K562 (cell line): Measurements from ENCODE around the gene FKBP9. TPM values are rescaled to one million over a fixed set of nuclear protein-coding genes. Genes with fewer than 3 reads are reported as not detected.

Source experiments
- CREB1 ChIP-seq, 2 experiments: sonication (generic) in 1 of 2; formaldehyde crosslinking in 1 of 2; IDR thresholded peaks; 2 replicates each; pipeline versions ENCODE4 v1.6.1 to v1.8.0; 2012 to 2022; ENCODE audit warnings: inconsistent platforms in 1 of 2, mild to moderate bottlenecking in 1 of 2, missing genetic modification reagents in 1 of 2, moderate library complexity in 1 of 2
- DPF2 ChIP-seq: fragments of 450-650 bp; IDR thresholded peaks from 2 replicates; pipeline ENCODE4 v1.6.1; 2016
- EHMT2 ChIP-seq: fragments of 450-650 bp; IDR thresholded peaks from 2 replicates; pipeline ENCODE4 v1.6.1; 2018; ENCODE audit warnings: antibody characterized with exemption
- ETS1 ChIP-seq: conservative IDR thresholded peaks from 2 replicates; pipeline ENCODE4 v1.6.1; 2011; ENCODE audit warnings: low read depth, mild to moderate bottlenecking, low read length; ENCODE audit not compliant: control insufficient read depth
- FUS ChIP-seq: fragments of 200-400 bp; formaldehyde crosslinking; optimal IDR thresholded peaks from 2 replicates; pipeline ENCODE3; 2017; ENCODE audit warnings: low read depth, low read length
- HMG20A ChIP-seq: fragments of 450-650 bp; formaldehyde crosslinking; conservative IDR thresholded peaks from 2 replicates; pipeline ENCODE4 v1.4.0; 2020; ENCODE audit warnings: mild to moderate bottlenecking, mixed read lengths
- KDM5B ChIP-seq: fragments of 200-600 bp; sonication (generic); IDR thresholded peaks from 2 replicates; pipeline ENCODE4 v1.6.1; 2012; ENCODE audit warnings: low read depth, mild to moderate bottlenecking, moderate library complexity, low read length, control low read depth, inconsistent platforms; ENCODE audit not compliant: insufficient replicate concordance
- MEIS2 ChIP-seq: fragments of 450-650 bp; IDR thresholded peaks from 2 replicates; pipeline ENCODE4 v1.6.1; 2014; ENCODE audit warnings: mild to moderate bottlenecking; ENCODE audit not compliant: partially characterized antibody
- NFIC ChIP-seq: fragments of 450-650 bp; IDR thresholded peaks from 2 replicates; pipeline ENCODE4 v1.6.1; 2017; ENCODE audit warnings: mild to moderate bottlenecking, inconsistent platforms
- PHF8 ChIP-seq: fragments of 200-600 bp; sonication (generic); IDR thresholded peaks from 2 replicates; pipeline ENCODE4 v1.6.1; 2012; ENCODE audit warnings: mixed run types, mild to moderate bottlenecking, inconsistent platforms, low read length, moderate library complexity, borderline replicate concordance
- RBBP5 ChIP-seq: fragments of 200-600 bp; sonication (generic); IDR thresholded peaks from 2 replicates; pipeline ENCODE4 v1.6.1; 2012; ENCODE audit warnings: borderline replicate concordance, mild to moderate bottlenecking, low read length, control low read depth, inconsistent platforms; ENCODE audit not compliant: insufficient read depth, poor library complexity, severe bottlenecking
- TRIM25 ChIP-seq: fragments of 450-650 bp; IDR thresholded peaks from 2 replicates; pipeline ENCODE4 v1.7.0; 2016; ENCODE audit warnings: borderline replicate concordance
- ZNF232 ChIP-seq: sonication (generic); formaldehyde crosslinking; IDR thresholded peaks from 2 replicates; pipeline ENCODE4 v1.8.0; 2022; ENCODE audit warnings: mild to moderate bottlenecking, missing genetic modification reagents
- ZNF41 ChIP-seq: fragments of 250-450 bp; sonication (Bioruptor Pico); conservative IDR thresholded peaks from 2 replicates; pipeline ENCODE4 v1.4.0; 2020; ENCODE audit warnings: mild to moderate bottlenecking
- ZNF695 ChIP-seq: fragments of 450-650 bp; formaldehyde crosslinking; IDR thresholded peaks from 2 replicates; pipeline ENCODE4 v1.4.0; 2020; ENCODE audit warnings: mild to moderate bottlenecking, moderate library complexity
- ZNF76 ChIP-seq: fragments of 250-450 bp; sonication (Bioruptor Pico); IDR thresholded peaks from 2 replicates; pipeline ENCODE4 v1.4.0; 2020; ENCODE audit warnings: mild to moderate bottlenecking, moderate library complexity, borderline replicate concordance
- polyA plus RNA-seq, 8 experiments: library from polyadenylated mRNA; depleted of rRNA in 4 of 8; stranded (reverse) in 5 of 8; unstranded in 3 of 8; fragments of >200 nt; fragmentation: Nextera tagmentation in 2 of 8; fragmentation: Illumina TruSeq in 1 of 8; extraction: Ambion mirVana in 2 of 8; extraction: Trizol in 1 of 8; gene quantifications; 2 replicates each; pipeline versions ENCODE4 v1.2.1 to v1.2.3, GENCODE V29; 2011 to 2014; ENCODE audit warnings: inconsistent platforms in 1 of 8, missing spikeins in 1 of 8
- total RNA-seq, 7 experiments: library from RNA; depleted of rRNA in 6 of 7; stranded (reverse); fragments of >200 nt in 6 of 7; fragmentation: Illumina TruSeq in 2 of 7; extraction: Trizol in 2 of 7; gene quantifications; 2 replicates each; pipeline versions ENCODE4 v1.2.1 to v1.2.3, GENCODE V29; 2011 to 2021; ENCODE audit warnings: low replicate concordance in 1 of 7
- TF ChIP-seq, protein P1 (sequence below), 2 experiments: IDR thresholded peaks; 2 replicates each; pipeline ENCODE4 v1.6.1; 2012; ENCODE audit warnings: improper control_type of control experiment in 2 of 2, low read depth in 2 of 2, low read length in 2 of 2, borderline replicate concordance in 1 of 2
- TF ChIP-seq, protein P2 (sequence below): fragments of 450-650 bp; formaldehyde crosslinking; conservative IDR thresholded peaks from 2 replicates; pipeline ENCODE4 v1.4.0; 2022; ENCODE audit warnings: mild to moderate bottlenecking, missing genetic modification characterization
- TF ChIP-seq, protein P3 (sequence below): fragments of 250-450 bp; sonication (Bioruptor Pico); IDR thresholded peaks from 2 replicates; pipeline ENCODE4 v1.8.0; 2021; ENCODE audit warnings: moderate library complexity, mild to moderate bottlenecking, inconsistent platforms

Gene FKBP9
- total and polyA plus RNA-seq, 9 of the 15 experiments (the other 6 are each of a cell fraction or from before 2014, with no cell fraction given), result 5.9 to 23.7 (median 15.8) TPM

DNA sequence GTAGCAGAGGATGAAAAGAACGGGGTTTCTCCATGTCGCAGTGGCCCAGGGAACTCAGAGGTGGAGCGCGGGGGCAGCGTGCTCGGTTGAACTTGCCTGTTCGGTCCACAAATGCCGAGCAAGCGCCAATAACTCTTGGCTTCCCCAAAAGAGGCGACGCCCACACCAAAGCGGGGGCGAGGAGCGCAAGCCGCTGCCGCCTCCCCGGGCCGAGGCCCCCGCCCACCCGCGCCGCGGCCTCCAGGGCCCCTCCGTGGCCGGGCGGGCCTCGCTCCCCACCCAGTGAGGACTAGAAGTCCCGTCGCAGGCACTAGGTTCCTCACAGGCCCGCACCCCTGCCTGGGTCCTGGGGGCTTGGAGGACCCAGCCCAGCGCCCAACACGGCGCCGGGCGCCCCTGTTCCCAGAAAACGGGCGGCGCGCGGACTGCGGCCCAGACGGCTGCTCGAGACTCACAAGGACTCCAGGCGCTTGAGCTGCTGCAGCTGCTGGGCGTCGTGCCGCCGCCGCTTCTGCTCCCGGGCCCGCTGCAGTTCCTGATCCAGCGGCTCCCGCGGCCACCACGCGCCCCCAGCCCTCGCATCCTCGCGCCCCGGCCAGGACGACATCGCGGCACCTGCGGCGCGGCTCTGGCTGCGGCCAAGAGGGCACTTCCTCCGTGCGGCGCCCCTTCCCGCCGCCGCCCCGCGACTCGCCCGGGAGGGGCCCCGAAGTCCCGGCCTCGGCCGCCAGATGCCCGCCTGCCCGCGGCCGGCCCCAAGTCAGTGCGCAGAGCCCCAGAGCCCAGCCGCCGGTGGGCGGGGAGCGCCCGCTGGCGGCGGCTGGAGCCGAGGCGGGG is 14.6 kb upstream of the FKBP9 start (continued):
- TF ChIP-seq ETS1 (no peak), FUS (peak; percentile 48), NFIC (no peak), EHMT2 (no peak), PHF8 (peak; percentile 72), MEIS2 (no peak), DPF2 (no peak), ZNF695 (CRISPR knock-in tag) (no peak), CREB1 (IDR thresholded peaks at IDR 0.05) (peak; percentile 24), CREB1 (CRISPR knock-in tag; IDR thresholded peaks at IDR 0.05) (no peak), KDM5B (peak; percentile 57), ZNF232 (CRISPR knock-in tag) (no peak), TRIM25 (no peak), ZNF76 (CRISPR knock-in tag) (no peak), ZNF41 (CRISPR knock-in tag) (no peak), RBBP5 (peak; percentile 80), HMG20A (CRISPR knock-in tag) (no peak)
- TF ChIP-seq, protein P1, sequence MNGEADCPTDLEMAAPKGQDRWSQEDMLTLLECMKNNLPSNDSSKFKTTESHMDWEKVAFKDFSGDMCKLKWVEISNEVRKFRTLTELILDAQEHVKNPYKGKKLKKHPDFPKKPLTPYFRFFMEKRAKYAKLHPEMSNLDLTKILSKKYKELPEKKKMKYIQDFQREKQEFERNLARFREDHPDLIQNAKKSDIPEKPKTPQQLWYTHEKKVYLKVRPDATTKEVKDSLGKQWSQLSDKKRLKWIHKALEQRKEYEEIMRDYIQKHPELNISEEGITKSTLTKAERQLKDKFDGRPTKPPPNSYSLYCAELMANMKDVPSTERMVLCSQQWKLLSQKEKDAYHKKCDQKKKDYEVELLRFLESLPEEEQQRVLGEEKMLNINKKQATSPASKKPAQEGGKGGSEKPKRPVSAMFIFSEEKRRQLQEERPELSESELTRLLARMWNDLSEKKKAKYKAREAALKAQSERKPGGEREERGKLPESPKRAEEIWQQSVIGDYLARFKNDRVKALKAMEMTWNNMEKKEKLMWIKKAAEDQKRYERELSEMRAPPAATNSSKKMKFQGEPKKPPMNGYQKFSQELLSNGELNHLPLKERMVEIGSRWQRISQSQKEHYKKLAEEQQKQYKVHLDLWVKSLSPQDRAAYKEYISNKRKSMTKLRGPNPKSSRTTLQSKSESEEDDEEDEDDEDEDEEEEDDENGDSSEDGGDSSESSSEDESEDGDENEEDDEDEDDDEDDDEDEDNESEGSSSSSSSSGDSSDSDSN (IDR thresholded peaks at IDR 0.05; ENCODE audit: borderline replicate concordance in 1 of 2, low read depth in 2 of 2, low read length in 2 of 2), result peak; percentile 27 to 87; a peak in 2 of 4 replicates
- TF ChIP-seq, protein P2, sequence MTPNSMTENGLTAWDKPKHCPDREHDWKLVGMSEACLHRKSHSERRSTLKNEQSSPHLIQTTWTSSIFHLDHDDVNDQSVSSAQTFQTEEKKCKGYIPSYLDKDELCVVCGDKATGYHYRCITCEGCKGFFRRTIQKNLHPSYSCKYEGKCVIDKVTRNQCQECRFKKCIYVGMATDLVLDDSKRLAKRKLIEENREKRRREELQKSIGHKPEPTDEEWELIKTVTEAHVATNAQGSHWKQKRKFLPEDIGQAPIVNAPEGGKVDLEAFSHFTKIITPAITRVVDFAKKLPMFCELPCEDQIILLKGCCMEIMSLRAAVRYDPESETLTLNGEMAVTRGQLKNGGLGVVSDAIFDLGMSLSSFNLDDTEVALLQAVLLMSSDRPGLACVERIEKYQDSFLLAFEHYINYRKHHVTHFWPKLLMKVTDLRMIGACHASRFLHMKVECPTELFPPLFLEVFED (CRISPR knock-in tag), result no peak
- TF ChIP-seq, protein P3, sequence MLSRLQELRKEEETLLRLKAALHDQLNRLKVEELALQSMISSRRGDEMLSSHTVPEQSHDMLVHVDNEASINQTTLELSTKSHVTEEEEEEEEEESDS (CRISPR knock-in tag), result no peak
